CD4-positive, alpha-beta T cell treated with Interleukin-15 for 4 hours (primary cell): ENCODE data around the gene ANKFY1.

Experiments
- DNase-seq: peaks from one replicate; pipeline ENCODE4 v3.0.0-alpha.2; 2020; ENCODE audit warnings: low spot score

Gene ANKFY1, protein sequence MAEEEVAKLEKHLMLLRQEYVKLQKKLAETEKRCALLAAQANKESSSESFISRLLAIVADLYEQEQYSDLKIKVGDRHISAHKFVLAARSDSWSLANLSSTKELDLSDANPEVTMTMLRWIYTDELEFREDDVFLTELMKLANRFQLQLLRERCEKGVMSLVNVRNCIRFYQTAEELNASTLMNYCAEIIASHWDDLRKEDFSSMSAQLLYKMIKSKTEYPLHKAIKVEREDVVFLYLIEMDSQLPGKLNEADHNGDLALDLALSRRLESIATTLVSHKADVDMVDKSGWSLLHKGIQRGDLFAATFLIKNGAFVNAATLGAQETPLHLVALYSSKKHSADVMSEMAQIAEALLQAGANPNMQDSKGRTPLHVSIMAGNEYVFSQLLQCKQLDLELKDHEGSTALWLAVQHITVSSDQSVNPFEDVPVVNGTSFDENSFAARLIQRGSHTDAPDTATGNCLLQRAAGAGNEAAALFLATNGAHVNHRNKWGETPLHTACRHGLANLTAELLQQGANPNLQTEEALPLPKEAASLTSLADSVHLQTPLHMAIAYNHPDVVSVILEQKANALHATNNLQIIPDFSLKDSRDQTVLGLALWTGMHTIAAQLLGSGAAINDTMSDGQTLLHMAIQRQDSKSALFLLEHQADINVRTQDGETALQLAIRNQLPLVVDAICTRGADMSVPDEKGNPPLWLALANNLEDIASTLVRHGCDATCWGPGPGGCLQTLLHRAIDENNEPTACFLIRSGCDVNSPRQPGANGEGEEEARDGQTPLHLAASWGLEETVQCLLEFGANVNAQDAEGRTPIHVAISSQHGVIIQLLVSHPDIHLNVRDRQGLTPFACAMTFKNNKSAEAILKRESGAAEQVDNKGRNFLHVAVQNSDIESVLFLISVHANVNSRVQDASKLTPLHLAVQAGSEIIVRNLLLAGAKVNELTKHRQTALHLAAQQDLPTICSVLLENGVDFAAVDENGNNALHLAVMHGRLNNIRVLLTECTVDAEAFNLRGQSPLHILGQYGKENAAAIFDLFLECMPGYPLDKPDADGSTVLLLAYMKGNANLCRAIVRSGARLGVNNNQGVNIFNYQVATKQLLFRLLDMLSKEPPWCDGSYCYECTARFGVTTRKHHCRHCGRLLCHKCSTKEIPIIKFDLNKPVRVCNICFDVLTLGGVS

DNA sequence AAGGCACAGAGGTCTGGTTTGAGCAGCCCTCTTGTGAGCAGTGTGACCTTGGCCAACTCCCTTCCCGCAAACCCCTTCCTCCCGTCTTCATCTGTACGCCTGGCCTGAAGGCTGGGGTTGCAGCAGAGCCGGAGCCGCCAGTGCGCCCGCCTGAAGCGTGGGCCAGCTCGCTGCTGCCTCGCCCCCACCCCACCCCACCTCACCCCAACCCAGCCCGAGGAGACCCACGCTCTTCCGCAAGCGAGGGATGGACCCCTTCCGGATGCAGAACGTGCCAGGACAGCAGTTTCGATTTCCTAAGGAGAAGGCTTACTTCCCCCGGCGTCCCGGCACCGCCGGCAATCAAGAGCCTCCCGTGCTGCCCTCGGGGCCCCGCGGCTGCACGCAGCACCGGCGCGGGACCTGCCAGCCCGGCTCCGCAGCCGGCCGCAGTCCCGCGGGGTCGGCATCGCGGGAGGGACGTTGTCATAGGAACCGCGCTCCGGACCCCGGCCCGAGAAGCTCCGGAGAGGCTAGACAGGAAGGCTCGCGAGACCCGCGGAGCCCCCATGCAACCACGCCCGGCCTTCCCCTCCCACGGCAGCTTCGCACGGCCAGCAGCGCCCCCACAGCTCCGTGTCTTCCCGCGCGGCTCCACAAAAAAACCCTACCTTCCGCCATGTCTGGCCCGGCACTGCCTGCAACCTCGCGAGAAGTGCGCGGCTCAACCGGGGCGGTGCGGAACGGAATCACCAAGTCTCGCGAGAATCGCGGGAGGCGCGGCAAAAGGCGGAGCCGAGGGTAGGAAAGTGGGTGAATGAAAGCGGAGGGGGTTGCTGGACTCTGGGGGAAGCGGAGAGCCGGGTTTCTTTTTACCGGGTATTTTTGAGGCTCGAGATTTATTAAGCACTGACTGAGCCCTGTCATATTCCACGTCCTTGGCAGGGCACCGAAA, at the start of gene ANKFY1:
Gene ANKFY1, minus strand, starts transcription at position 698 of the 934 bp plus-strand sequence. Its CDS starts 38 bp downstream, at position 660.
- DNase-seq, result peak; percentile 98

DNA sequence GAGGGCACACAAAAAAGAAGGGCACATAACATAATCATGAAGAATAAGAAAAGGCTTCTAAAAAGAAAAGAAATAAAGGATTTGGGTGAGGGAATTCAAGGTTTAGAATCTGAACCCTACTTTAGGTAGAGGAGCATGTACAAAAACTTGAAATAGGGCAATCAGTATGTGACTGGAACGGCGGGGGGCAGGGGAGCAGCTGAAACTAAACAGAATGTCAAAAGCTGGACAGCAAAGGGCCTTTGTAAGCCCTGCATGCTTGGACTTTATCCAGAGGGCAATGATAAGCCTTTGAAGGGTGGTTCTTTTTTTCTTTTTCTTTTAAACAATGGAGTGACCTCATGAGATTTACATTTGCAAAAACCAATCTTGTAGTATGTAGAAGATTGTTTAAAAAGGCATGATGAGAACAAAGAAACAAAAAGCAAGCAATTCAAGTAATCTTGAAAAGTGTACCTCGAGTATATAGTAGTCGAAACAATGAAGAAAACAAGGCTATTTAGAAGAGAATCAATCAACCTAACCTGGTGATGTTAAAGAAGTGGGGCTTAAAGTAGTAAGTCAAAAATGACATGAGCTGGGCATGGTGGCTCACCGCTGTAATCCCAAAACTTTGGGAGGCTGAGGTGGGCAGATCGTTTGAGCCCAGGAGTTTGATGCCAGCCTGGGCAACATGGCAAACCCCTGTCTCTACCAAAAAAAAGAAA, 46.7 kb upstream of the ANKFY1 start:
- DNase-seq, result no peak

DNA sequence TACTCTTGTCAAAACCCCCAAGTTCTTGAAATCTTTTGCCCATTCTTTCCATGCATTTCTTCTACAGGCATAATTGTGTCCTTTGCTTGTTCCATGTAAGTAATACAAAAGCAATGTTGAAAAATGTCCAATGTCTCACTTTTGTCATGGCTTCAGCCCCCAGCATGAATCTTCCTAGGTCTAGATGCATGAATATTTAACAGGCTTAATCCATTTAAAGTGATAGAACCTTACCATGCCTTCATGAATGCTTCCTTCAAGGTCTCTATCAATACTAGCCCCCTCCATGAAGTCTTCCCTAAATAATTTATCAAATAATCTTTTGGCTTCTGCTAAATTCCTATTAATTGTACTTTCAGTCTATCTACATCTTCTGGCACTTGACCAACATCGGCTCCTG, 46.1 kb upstream of the ANKFY1 start:
- DNase-seq, result no peak

GRCh38 chr17:4307179-4307930, 43.6 kb upstream of the ANKFY1 start:
- no peak for DNase-seq

GRCh38 chr17:4305224-4305623, 41.4 kb upstream of the ANKFY1 start:
- DNase-seq, result no peak

- DNase-seq, result peak; percentile 69
Measured at GRCh38 chr17:4304417-4305027, 40.7 kb upstream of the ANKFY1 start.

DNA sequence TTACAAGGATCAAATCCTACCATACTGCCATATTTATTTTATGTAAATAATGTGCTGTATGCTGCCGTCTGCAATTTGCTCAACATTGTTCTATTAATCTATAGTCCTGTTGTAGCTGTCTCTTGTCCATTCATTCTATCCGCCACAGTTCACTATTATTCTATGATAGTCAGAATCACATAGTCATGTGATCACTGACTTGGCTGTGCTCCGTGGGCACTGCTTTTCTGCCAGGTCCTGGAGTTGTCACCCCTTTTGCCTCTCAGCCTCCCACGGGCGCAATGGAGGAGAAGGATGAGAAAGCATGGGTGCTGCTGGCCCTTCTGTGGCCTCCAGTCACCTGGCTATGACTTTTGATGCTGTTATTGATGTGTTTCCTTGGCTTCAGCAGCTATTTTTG, 37.3 kb upstream of the ANKFY1 start:
- no peak for DNase-seq

GRCh38 chr17:4297351-4297750, 33.6 kb upstream of the ANKFY1 start:
- no peak for DNase-seq

DNA sequence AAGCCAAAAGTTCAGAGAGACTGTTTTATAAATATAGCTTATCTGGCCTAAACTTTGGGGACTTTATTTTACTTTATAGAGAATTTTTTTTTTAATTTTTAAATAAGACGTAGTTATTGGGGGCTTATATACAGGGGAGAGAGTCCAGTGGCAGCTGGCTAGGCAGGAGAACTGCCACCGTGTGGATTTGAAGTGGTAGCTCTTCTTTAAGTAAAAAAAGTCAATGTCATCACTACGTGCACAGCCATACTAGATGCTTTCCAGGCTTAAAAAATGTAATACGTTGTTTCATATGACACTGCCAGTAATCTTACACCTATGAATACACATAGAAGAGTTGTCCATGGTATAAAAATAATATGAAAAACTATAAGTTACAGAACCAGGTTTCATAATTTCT, 31.9 kb upstream of the ANKFY1 start:
- DNase-seq, result no peak

DNA sequence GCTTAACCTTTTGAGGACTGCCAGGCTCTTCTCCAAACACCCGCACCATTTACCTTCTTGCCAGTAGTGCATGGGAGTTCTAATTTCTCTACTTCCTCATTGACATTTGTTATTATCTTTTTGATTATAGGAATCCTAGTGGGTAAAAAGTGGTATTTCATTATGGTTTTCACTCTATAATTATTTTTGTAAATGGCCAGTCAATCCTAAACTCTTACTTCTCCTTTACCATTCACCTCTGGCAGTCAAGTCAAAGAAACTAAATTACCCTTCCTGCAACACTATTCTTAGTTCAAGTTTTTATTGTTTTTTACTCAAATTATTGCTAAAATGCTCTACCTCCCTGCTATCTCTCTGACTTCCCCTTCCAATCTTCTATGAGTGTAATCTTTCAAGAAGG, 29.8 kb upstream of the ANKFY1 start:
- DNase-seq, result no peak

DNA sequence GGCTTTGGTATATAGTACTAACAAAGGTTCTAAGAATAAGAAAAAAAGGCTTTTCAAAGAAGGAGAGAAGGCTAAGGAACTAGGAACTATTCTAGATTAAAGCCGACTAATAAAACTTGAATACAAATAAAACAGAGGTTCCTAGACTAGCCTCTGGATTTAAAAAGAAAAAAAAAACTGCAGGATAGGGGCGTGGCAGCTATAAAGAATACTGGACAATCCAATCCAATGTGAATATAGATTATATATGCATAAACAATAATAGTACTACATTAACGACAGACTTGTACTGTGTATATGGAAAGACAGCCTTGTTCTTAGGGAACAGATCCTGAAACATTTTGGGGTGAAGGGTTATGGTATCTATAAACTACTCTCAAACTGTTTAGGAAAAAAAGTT, 23.9 kb upstream of the ANKFY1 start:
- DNase-seq, result no peak

DNA sequence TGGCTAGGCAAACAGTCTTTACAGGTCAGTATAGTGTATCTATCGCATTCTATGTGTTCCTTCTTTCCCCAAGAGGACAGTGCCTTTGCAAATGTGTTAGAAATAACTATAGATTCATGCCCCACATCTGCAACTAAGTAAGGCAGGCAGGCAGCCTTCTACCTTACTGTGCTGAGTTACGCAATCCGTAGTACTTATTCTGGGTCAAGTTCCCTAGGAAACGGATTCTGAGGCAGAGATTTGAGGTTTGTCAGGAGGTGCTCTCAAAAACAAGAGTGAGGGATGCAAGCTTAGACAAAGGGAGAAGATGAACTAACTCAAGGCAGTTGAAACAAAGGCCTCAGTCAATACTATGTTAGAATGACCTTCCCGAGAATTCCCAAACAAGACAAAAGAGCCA, 12.7 kb upstream of the ANKFY1 start:
- DNase-seq, result no peak

DNA sequence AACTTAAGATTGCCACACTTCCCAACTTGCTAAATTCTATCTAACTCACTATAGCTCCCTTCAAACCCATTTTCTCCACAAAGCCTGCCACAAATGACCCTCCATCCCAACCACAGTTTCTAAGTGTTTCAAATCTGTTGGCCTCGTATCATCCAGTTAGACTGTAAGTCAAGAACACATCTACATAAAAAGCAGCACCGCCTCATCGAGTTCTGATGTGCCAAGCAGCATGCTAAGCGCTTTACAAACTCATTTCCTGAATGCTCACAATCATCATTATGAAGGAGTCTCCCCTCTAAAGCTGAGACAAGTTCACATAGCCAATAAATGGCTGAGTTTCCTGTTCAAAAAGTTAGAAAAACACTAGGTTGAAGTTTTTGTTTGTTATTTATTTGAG, 9.2 kb upstream of the ANKFY1 start:
- no peak for DNase-seq

DNA sequence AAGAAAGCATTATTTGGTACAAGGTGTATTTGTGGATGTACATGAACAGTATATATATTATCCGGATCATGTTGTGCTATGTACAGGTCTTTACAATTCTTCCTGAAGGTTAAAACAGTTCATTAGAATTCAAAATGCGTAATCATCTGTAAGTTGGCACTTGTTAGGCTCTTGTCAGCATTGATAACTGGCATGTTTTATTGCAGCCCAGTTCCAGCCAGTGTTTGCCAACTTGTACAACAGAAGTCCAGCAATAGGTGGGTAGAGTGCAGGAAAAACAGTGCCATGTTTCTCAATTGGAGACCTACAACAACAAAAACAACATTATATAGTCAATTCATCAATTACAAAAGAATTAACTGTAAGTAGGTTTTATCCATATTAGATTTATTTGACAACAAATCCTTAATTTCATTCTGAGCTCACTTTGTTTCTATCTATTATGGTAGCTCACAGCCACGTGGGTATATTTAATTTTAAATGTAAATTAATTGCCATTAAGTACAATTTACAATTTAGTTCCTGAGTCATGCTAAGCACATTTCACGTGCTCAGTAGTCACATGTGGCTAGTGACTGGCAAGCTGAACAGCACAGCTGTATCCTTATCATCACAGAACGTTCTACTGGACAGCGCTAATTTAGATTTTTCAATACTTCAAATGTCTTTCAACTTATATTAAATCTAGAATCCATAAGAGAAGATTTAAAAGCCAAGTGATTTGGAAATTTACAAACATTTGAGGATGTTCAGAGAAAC, 8.6 kb upstream of the ANKFY1 start:
- DNase-seq, result no peak

- DNase-seq, result no peak
Measured at GRCh38 chr17:4270736-4271135, 7.0 kb upstream of the ANKFY1 start.

DNA sequence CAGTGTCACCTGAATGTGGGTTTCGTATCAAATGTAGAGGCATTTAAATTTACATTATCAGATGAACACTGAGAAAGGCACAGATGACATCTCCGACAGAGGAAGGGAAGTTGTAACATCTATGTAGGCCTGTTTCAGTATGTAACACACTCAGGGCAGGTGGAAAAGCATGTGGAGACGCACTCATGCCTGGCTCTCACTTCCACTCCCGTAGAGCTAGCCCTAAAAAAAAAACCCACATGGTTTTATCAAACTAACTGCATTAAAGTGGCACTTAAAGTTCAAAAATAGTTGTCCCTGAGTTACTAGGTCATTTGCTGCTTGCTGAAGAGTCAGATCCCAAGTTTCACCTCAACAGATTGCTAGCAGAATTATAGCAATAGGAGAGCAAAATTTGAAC, 6.1 kb upstream of the ANKFY1 start:
- DNase-seq, result no peak

- DNase-seq, result no peak
Measured at GRCh38 chr17:4267402-4267801, 3.6 kb upstream of the ANKFY1 start.

- no peak for DNase-seq
Measured at GRCh38 chr17:4266550-4266949, 2.8 kb upstream of the ANKFY1 start.

DNA sequence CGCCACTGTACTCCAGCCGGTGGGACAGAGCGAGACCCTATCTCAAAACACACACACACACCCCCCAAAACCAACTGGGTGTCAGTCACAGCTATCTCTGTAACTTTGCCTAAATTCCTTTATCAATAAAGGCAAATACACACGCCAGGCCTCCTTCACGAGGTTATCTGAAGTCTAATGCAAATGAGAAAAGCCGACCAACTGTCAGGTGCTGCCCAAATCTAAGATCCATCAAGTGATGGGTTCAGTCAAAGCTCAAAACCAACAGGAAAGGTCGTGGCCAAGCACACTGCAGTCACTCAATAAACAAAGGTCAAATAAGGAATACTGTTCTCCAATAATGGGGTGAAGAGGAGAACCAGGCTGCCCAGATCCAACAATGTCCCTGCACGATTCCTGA, 1.1 kb downstream of the ANKFY1 start:
- DNase-seq, result no peak
